Measurements from ENCODE around the gene TMEM147. TPM values are rescaled to one million over a fixed set of nuclear protein-coding genes. Genes with fewer than 3 reads are reported as not detected.

The TMEM147 gene
- total and polyA plus RNA-seq, 4 donors = 18.1 to 97.4 (median 44.7) TPM

DNA sequence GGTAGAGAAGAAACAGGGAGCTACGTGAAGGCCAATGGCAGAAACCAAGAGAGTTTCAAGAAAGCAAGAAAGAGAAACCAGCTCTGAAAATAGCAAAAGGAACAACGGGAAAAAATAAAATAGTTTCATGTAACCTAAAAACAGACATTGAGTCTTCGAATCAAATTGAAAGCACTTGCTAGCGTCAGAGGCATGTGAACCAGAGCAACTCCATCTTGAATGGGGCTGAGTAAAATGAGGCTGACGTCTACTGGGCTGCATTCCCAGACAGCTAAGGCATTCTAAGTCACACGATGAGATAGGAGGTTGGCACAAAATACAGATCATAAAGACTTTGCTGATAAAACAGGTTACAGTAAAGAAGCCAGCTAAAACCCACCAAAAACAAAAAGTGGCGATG lies 33.3 kb downstream of the TMEM147 start:
- Histone ChIP-seq H3K4me1 (ENCODE audit: control insufficient read depth in 4 of 4, insufficient read depth in 4 of 4, low read length in 3 of 4) (no peaks in the 10 kb centered on the region), H3K9ac (ENCODE audit: low read depth in 1 of 2, low read length in 2 of 2) (no peak overlapping the region), H3K9me3 (ENCODE audit: control insufficient read depth in 4 of 4, low read length in 3 of 4) (peaks cover 4 to 16% (median 8%) of the 10 kb centered on the region in 4 donors), H3K36me3 (ENCODE audit: control insufficient read depth in 4 of 4, insufficient read depth in 3 of 4, low read depth in 1 of 4, low read length in 3 of 4) (no peaks in the 10 kb centered on the region), H3K27ac (ENCODE audit: low read depth in 1 of 2, low read length in 2 of 2) (no peak overlapping the region), H3K27me3 (ENCODE audit: control insufficient read depth in 4 of 4, insufficient read depth in 4 of 4, low read length in 3 of 4) (no peaks in the 10 kb centered on the region), H3K4me3 (ENCODE audit: low read depth in 1 of 3, low read length in 3 of 3) (no peak overlapping the region)
- TF ChIP-seq, protein P1, sequence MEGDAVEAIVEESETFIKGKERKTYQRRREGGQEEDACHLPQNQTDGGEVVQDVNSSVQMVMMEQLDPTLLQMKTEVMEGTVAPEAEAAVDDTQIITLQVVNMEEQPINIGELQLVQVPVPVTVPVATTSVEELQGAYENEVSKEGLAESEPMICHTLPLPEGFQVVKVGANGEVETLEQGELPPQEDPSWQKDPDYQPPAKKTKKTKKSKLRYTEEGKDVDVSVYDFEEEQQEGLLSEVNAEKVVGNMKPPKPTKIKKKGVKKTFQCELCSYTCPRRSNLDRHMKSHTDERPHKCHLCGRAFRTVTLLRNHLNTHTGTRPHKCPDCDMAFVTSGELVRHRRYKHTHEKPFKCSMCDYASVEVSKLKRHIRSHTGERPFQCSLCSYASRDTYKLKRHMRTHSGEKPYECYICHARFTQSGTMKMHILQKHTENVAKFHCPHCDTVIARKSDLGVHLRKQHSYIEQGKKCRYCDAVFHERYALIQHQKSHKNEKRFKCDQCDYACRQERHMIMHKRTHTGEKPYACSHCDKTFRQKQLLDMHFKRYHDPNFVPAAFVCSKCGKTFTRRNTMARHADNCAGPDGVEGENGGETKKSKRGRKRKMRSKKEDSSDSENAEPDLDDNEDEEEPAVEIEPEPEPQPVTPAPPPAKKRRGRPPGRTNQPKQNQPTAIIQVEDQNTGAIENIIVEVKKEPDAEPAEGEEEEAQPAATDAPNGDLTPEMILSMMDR (IDR thresholded peaks at IDR 0.05; ENCODE audit: low read depth, low read length, missing input control) = no peak
- TF ChIP-seq, protein P2, sequence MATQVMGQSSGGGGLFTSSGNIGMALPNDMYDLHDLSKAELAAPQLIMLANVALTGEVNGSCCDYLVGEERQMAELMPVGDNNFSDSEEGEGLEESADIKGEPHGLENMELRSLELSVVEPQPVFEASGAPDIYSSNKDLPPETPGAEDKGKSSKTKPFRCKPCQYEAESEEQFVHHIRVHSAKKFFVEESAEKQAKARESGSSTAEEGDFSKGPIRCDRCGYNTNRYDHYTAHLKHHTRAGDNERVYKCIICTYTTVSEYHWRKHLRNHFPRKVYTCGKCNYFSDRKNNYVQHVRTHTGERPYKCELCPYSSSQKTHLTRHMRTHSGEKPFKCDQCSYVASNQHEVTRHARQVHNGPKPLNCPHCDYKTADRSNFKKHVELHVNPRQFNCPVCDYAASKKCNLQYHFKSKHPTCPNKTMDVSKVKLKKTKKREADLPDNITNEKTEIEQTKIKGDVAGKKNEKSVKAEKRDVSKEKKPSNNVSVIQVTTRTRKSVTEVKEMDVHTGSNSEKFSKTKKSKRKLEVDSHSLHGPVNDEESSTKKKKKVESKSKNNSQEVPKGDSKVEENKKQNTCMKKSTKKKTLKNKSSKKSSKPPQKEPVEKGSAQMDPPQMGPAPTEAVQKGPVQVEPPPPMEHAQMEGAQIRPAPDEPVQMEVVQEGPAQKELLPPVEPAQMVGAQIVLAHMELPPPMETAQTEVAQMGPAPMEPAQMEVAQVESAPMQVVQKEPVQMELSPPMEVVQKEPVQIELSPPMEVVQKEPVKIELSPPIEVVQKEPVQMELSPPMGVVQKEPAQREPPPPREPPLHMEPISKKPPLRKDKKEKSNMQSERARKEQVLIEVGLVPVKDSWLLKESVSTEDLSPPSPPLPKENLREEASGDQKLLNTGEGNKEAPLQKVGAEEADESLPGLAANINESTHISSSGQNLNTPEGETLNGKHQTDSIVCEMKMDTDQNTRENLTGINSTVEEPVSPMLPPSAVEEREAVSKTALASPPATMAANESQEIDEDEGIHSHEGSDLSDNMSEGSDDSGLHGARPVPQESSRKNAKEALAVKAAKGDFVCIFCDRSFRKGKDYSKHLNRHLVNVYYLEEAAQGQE (IDR thresholded peaks at IDR 0.05) = no peak
- TF ChIP-seq HNF4G (IDR thresholded peaks at IDR 0.05) (no peak), NR2F2 (IDR thresholded peaks at IDR 0.05) (no peak), EGR1 (IDR thresholded peaks at IDR 0.05; ENCODE audit: low read depth in 2 of 2) (no peak), RXRA (IDR thresholded peaks at IDR 0.05) (no peak), GABPA (IDR thresholded peaks at IDR 0.05 in 1 of 2, conservative IDR thresholded peaks at IDR 0.05 in 1 of 2) (no peak), RAD21 (IDR thresholded peaks at IDR 0.05) (no peak), FOXA2 (IDR thresholded peaks at IDR 0.05) (no peak)
- TF ChIP-seq, protein P3, sequence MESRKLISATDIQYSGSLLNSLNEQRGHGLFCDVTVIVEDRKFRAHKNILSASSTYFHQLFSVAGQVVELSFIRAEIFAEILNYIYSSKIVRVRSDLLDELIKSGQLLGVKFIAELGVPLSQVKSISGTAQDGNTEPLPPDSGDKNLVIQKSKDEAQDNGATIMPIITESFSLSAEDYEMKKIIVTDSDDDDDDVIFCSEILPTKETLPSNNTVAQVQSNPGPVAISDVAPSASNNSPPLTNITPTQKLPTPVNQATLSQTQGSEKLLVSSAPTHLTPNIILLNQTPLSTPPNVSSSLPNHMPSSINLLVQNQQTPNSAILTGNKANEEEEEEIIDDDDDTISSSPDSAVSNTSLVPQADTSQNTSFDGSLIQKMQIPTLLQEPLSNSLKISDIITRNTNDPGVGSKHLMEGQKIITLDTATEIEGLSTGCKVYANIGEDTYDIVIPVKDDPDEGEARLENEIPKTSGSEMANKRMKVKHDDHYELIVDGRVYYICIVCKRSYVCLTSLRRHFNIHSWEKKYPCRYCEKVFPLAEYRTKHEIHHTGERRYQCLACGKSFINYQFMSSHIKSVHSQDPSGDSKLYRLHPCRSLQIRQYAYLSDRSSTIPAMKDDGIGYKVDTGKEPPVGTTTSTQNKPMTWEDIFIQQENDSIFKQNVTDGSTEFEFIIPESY (IDR thresholded peaks at IDR 0.05) = no peak
- no peak for DNase-seq (ENCODE audit: low spot score)
- 71% methylated on average over 7 of the region's 7 CpGs for WGBS

DNA sequence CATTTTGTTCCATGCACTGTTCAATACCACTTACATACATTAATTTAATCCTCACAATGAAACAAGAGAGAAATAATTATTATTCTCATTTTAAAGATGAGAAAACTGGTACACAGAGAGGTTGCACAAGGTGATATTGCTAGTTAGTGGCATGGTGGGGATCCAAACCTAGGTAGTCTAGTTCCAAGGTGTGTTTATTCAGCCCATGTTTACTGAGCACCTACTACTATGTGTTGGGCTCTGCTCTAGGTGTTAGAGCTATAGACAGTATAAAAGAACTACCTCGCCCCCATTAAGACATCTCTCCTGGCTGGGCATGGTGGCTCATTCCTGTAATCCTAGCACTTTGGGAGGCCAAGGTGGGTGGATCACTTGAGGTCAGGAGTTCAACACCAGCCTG lies 37.3 kb downstream of the TMEM147 start:
- no peak overlapping the region for H3K27ac ChIP-seq (ENCODE audit: low read depth in 1 of 2, low read length in 2 of 2)
- H3K9ac ChIP-seq (ENCODE audit: low read depth in 1 of 2, low read length in 2 of 2) = no peak overlapping the region
- TF ChIP-seq TAF1 (conservative IDR thresholded peaks at IDR 0.05) (no peak), FOXA2 (IDR thresholded peaks at IDR 0.05) (no peak), JUND (IDR thresholded peaks at IDR 0.05) (no peak), FOXA1 (IDR thresholded peaks at IDR 0.05) (no peak), NR2F2 (IDR thresholded peaks at IDR 0.05) (no peak), RXRA (IDR thresholded peaks at IDR 0.05) (no peak)
- TF ChIP-seq, protein P4, sequence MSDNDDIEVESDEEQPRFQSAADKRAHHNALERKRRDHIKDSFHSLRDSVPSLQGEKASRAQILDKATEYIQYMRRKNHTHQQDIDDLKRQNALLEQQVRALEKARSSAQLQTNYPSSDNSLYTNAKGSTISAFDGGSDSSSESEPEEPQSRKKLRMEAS (IDR thresholded peaks at IDR 0.05) = no peak
- TF ChIP-seq, protein P3 (IDR thresholded peaks at IDR 0.05) = no peak
- TF ChIP-seq, protein P5, sequence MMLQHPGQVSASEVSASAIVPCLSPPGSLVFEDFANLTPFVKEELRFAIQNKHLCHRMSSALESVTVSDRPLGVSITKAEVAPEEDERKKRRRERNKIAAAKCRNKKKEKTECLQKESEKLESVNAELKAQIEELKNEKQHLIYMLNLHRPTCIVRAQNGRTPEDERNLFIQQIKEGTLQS (IDR thresholded peaks at IDR 0.05) = no peak
- TF ChIP-seq, protein P2 (IDR thresholded peaks at IDR 0.05) = no peak
- WGBS = 71% methylated on average over 1 of the region's 1 CpG
- no peaks in the 10 kb centered on the region for H3K27me3 ChIP-seq (ENCODE audit: control insufficient read depth in 4 of 4, insufficient read depth in 4 of 4, low read length in 3 of 4)
- H3K4me1 ChIP-seq (ENCODE audit: control insufficient read depth in 4 of 4, insufficient read depth in 4 of 4, low read length in 3 of 4) = no peaks in the 10 kb centered on the region
- H3K9me3 ChIP-seq (ENCODE audit: control insufficient read depth in 4 of 4, low read length in 3 of 4) = no peaks in the 10 kb centered on the region
- DNase-seq (ENCODE audit: low spot score) = no peak
- H3K4me3 ChIP-seq (ENCODE audit: low read depth in 1 of 3, low read length in 3 of 3) = no peak overlapping the region
- no peaks in the 10 kb centered on the region for H3K36me3 ChIP-seq (ENCODE audit: control insufficient read depth in 4 of 4, insufficient read depth in 3 of 4, low read depth in 1 of 4, low read length in 3 of 4)
